ENCODE data around the gene TMEM44.

TMEM44 gene

GRCh38 chr3:194588236-194588635, 45.0 kb downstream of the TMEM44 start:
- no peak for TF ChIP-seq CTCF (IDR thresholded peaks at IDR 0.05; ENCODE audit: control extremely low read depth, extremely low read depth, low read depth, missing control alignments)
- CTCF ChIA-PET: interaction anchor here (0.7 to 1.5 kb wide), 7 partner anchors 15 to 255 kb away, joined by 3 to 6 read pairs (median 3); no protein-coding TSS in a partner anchor
- POLR2A ChIA-PET: no interaction called here
- DNase-seq (ENCODE audit: extremely low spot score): no peak

- POLR2A ChIA-PET: no interaction called here
Measured at GRCh38 chr3:194587438-194587931, 45.7 kb downstream of the TMEM44 start.

GRCh38 chr3:194586836-194587235, 46.4 kb downstream of the TMEM44 start:
- CTCF ChIA-PET: interaction anchor here (0.8 to 1.6 kb wide), 6 partner anchors 8 to 180 kb away, joined by 3 to 6 read pairs (median 4); no protein-coding TSS in a partner anchor
- DNase-seq (ENCODE audit: extremely low spot score): no peak
- TF ChIP-seq CTCF (IDR thresholded peaks at IDR 0.05; ENCODE audit: control extremely low read depth, extremely low read depth, low read depth, missing control alignments): no peak
- POLR2A ChIA-PET: no interaction called here

More at GRCh38 chr3:194587438-194587931, 45.7 kb downstream of the TMEM44 start:
- DNase-seq (ENCODE audit: extremely low spot score): no peak
- no peak for TF ChIP-seq CTCF (IDR thresholded peaks at IDR 0.05; ENCODE audit: control extremely low read depth, extremely low read depth, low read depth, missing control alignments)
- CTCF ChIA-PET: interaction anchor here (1.1 kb wide), 2 partner anchors 16 to 181 kb away, joined by 3 read pairs; no protein-coding TSS in a partner anchor

GRCh38 chr3:194585880-194586281, 47.3 kb downstream of the TMEM44 start:
- no peak for DNase-seq (ENCODE audit: extremely low spot score)
- no peak for TF ChIP-seq CTCF (IDR thresholded peaks at IDR 0.05; ENCODE audit: control extremely low read depth, extremely low read depth, low read depth, missing control alignments)
- ChIA-PET CTCF (interaction anchor here (0.9 to 2.0 kb wide), 5 partner anchors 9 to 252 kb away, joined by 3 to 6 read pairs (median 4); no protein-coding TSS in a partner anchor), POLR2A (no interaction called here)

- DNase-seq (ENCODE audit: extremely low spot score): no peak
- ChIA-PET POLR2A (interaction anchor here (0.6 to 0.9 kb wide), 2 partner anchors 29 to 59 kb away, joined by 3 to 5 read pairs; no protein-coding TSS in a partner anchor), CTCF (interaction anchor here (0.9 to 2.4 kb wide), 3 partner anchors 13 to 113 kb away, joined by 3 to 6 read pairs (median 4); no protein-coding TSS in a partner anchor)
- no peak for TF ChIP-seq CTCF (IDR thresholded peaks at IDR 0.05; ENCODE audit: control extremely low read depth, extremely low read depth, low read depth, missing control alignments)
Measured at GRCh38 chr3:194584866-194585265, 48.4 kb downstream of the TMEM44 start.

- ChIA-PET POLR2A (interaction anchor here (0.6 kb wide), 1 partner anchor 92 kb away, joined by 3 read pairs; no protein-coding TSS in a partner anchor), CTCF (interaction anchor here (0.8 to 2.4 kb wide), 3 partner anchors 11 to 112 kb away, joined by 4 to 6 read pairs (median 4); no protein-coding TSS in a partner anchor)
Measured at GRCh38 chr3:194584320-194584776, 48.9 kb downstream of the TMEM44 start.

More at GRCh38 chr3:194584320-194584776, 48.9 kb downstream of the TMEM44 start:
- no peak for TF ChIP-seq CTCF (IDR thresholded peaks at IDR 0.05; ENCODE audit: control extremely low read depth, extremely low read depth, low read depth, missing control alignments)
- DNase-seq (ENCODE audit: extremely low spot score): no peak

All from GM10248 (cell line).